Stimulated activated CD4-positive, alpha-beta T cell treated with anti-CD3 and anti-CD28 coated beads, Interleukin-12 subunit alpha, Interleukin-12 subunit beta, amount 100 ng/mL, for 24 hours (primary cell): Measurements from ENCODE around the gene ASXL2.
"Not testable (repeated sequence)": the region's sequence is repeated elsewhere in the genome, so short reads cannot be mapped to it uniquely, and the experiment has no call there.

Source experiments
- DNase-seq, 2 experiments: peaks; one replicate each; pipeline ENCODE4 v3.0.0-alpha.2; 2020; ENCODE audit warnings: low read depth in 2 of 2

The ASXL2 gene

GRCh38 chr2:25738383-25739343 is 139.6 kb downstream of the ASXL2 start:
- DNase-seq: no peak

GRCh38 chr2:25736899-25737515 is 141.3 kb downstream of the ASXL2 start:
- no peak for DNase-seq

GRCh38 chr2:25735835-25736234 is 142.5 kb downstream of the ASXL2 start:
- no peak for DNase-seq

GRCh38 chr2:25728559-25728958 is 149.7 kb downstream of the ASXL2 start:
- DNase-seq: no peak

GRCh38 chr2:25726522-25726921 is 151.8 kb downstream of the ASXL2 start:
- no peak for DNase-seq

- DNase-seq: no peak
These were observed 152.4 kb downstream of the ASXL2 start for GRCh38 chr2:25725877-25726276.

- no peak for DNase-seq
These were observed 153.5 kb downstream of the ASXL2 start for GRCh38 chr2:25724756-25725155.

- no peak for DNase-seq
These were observed 156.1 kb downstream of the ASXL2 start for GRCh38 chr2:25722224-25722623.

- DNase-seq: no peak
These were observed 157.7 kb downstream of the ASXL2 start for GRCh38 chr2:25720575-25720974.

GRCh38 chr2:25714740-25715139 is 163.5 kb downstream of the ASXL2 start:
- DNase-seq: no peak

GRCh38 chr2:25712455-25712854 is 165.8 kb downstream of the ASXL2 start:
- no peak for DNase-seq

GRCh38 chr2:25711675-25712354 is 166.5 kb downstream of the ASXL2 start:
- DNase-seq: no peak

GRCh38 chr2:25710750-25711149 is 167.5 kb downstream of the ASXL2 start:
- no peak for DNase-seq

- DNase-seq: no peak
These were observed 168.9 kb downstream of the ASXL2 start for GRCh38 chr2:25709349-25709748.

GRCh38 chr2:25707927-25708590 is 170.2 kb downstream of the ASXL2 start:
- no peak for DNase-seq

GRCh38 chr2:25705575-25705974 is 172.7 kb downstream of the ASXL2 start:
- not testable (repeated sequence) for DNase-seq

GRCh38 chr2:25701801-25702200 is 176.5 kb downstream of the ASXL2 start:
- no peak for DNase-seq

- no peak for DNase-seq
These were observed 178.0 kb downstream of the ASXL2 start for GRCh38 chr2:25700221-25700660.

GRCh38 chr2:25699216-25699615 is 179.1 kb downstream of the ASXL2 start:
- no peak for DNase-seq

- no peak for DNase-seq
These were observed 179.5 kb downstream of the ASXL2 start for GRCh38 chr2:25698752-25699151.

- DNase-seq: no peak
These were observed 180.5 kb downstream of the ASXL2 start for GRCh38 chr2:25697559-25698341.
